AG04450 (cell line): Measurements from ENCODE around the gene ACSL1. TPM values are rescaled to one million over a fixed set of nuclear protein-coding genes. Genes with fewer than 3 reads are reported as not detected.

Source experiments
- CTCF ChIA-PET: fragments of 300-600, 350-600 bp; formaldehyde crosslinking; extraction: SDS; loops from one replicate; lab custom pipeline; 2022; ENCODE audit warnings: antibody characterized with exemption, inconsistent platforms; lab: Charles Lee
- POLR2A ChIA-PET: fragments of 350-600 bp; formaldehyde crosslinking; extraction: SDS; loops from one replicate; lab custom pipeline; 2021; ENCODE audit warnings: antibody characterized with exemption, inconsistent platforms; lab: Yijun Ruan, JAX
- DNase-seq: peaks from one replicate; pipeline ENCODE4 v3.0.0-alpha.2; 2011; ENCODE audit warnings: low read depth, low spot score
- H3K27ac ChIP-seq: one replicate; pipeline ENCODE4 v1.5.1; 2012; ENCODE audit warnings: low read depth, low read length, control low read depth
- H3K27me3 ChIP-seq: one replicate; pipeline ENCODE4 v1.6.0; 2012; ENCODE audit warnings: low read length; ENCODE audit not compliant: control insufficient read depth, insufficient read depth
- H3K4me3 ChIP-seq: 2 replicates; pipeline ENCODE4 v1.5.1; 2011; ENCODE audit warnings: mild to moderate bottlenecking, low read depth, low read length, control low read depth
- H3K9me3 ChIP-seq: 2 replicates; pipeline ENCODE4 v1.5.1; 2012; ENCODE audit warnings: low read length; ENCODE audit not compliant: control insufficient read depth, insufficient read depth
- polyA plus RNA-seq: library from polyadenylated mRNA; depleted of rRNA; stranded (reverse); fragments of >200 nt; gene quantifications from 2 replicates; pipeline ENCODE4 v1.2.3, GENCODE V29; 2011
- TF ChIP-seq, protein P1 (sequence below): IDR thresholded peaks from 2 replicates; pipeline ENCODE4 v1.5.1; 2011; ENCODE audit warnings: low read depth, low read length, control low read depth, inconsistent platforms

Gene ACSL1
- polyA plus RNA-seq, 1 experiment, result 23.9 TPM

DNA sequence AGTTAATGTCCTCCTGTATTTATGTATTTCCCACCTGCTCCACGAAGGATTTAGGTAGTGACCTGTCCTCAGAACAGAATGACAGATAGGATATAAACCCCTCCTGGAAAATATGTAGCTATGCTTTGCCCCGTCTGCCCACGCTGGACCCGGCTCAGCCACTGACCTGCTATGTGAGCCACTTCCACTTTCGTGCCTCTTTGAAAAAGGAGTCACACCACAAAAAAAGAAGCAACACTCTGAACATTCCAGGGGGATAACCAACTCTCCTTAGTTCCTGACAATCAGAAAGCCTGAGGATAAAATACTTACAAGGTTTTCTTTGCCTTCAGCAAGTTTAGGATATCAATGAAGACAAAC is 11.1 kb downstream of the ACSL1 start:
- TF ChIP-seq, protein P1, sequence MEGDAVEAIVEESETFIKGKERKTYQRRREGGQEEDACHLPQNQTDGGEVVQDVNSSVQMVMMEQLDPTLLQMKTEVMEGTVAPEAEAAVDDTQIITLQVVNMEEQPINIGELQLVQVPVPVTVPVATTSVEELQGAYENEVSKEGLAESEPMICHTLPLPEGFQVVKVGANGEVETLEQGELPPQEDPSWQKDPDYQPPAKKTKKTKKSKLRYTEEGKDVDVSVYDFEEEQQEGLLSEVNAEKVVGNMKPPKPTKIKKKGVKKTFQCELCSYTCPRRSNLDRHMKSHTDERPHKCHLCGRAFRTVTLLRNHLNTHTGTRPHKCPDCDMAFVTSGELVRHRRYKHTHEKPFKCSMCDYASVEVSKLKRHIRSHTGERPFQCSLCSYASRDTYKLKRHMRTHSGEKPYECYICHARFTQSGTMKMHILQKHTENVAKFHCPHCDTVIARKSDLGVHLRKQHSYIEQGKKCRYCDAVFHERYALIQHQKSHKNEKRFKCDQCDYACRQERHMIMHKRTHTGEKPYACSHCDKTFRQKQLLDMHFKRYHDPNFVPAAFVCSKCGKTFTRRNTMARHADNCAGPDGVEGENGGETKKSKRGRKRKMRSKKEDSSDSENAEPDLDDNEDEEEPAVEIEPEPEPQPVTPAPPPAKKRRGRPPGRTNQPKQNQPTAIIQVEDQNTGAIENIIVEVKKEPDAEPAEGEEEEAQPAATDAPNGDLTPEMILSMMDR, result no peak
- Histone ChIP-seq H3K27ac (no peak overlapping the region), H3K27me3 (no peaks in the 10 kb centered on the region), H3K9me3 (no peaks in the 10 kb centered on the region), H3K4me3 (no peak overlapping the region)
- DNase-seq, result no peak
- ChIA-PET CTCF (interaction anchor here (1.3 kb wide), 1 partner anchor 69 kb away, joined by 4 read pairs; no protein-coding TSS in a partner anchor), POLR2A (no interaction called here)

DNA sequence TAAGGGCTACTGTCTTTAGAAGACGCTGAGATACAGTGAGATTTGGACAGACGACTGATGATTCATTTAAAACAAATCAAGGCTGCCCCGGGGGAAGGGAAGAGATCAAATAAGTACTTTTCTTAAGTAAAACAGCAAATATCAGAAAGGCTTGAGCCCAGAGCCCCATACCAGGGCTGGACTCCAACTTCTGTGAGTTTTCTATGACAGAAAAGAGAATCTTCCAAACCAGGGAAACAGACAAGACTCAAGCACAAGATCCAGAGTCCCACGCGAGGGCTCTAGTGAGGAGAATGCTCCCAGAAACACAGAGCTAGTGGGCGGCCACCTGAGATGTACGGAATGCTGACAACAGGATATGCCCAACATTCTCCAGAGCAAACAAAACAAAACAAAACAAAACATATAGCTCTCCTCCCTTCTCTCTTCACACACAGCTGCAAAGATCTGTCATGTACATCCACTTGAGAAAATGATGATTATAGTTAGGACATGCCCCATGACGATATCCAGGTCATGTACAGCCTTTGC is 13.1 kb downstream of the ACSL1 start:
- no peak overlapping the region for H3K4me3 ChIP-seq
- DNase-seq, result no peak
- CTCF ChIA-PET, result interaction anchor here (0.9 to 1.0 kb wide), 2 partner anchors 29 to 67 kb away, joined by 3 to 4 read pairs; no protein-coding TSS in a partner anchor

DNA sequence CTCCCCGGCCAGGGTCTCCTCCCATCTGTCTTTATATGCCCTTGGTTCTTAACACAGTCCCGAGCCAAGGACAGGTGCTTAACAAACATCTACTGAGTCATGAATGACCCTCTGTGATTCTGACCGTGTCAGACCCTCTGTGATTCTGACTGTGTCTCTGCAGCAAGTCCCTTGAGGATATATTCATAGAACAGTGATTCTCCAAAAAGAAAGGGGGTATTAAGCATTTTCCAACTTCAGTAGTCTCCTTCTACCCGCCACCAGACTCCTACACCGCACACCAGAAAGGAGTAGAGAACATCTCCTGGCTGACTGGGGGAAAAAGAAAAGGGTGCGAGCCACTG is 13.6 kb downstream of the ACSL1 start:
- CTCF ChIA-PET, result no interaction called here

More for the DNA sequence above, 13.1 kb downstream of the ACSL1 start:
- H3K27me3 ChIP-seq, result no peaks in the 10 kb centered on the region
- POLR2A ChIA-PET, result no interaction called here
- no peaks in the 10 kb centered on the region for H3K9me3 ChIP-seq
- TF ChIP-seq, protein P1, result no peak
- no peak overlapping the region for H3K27ac ChIP-seq

DNA sequence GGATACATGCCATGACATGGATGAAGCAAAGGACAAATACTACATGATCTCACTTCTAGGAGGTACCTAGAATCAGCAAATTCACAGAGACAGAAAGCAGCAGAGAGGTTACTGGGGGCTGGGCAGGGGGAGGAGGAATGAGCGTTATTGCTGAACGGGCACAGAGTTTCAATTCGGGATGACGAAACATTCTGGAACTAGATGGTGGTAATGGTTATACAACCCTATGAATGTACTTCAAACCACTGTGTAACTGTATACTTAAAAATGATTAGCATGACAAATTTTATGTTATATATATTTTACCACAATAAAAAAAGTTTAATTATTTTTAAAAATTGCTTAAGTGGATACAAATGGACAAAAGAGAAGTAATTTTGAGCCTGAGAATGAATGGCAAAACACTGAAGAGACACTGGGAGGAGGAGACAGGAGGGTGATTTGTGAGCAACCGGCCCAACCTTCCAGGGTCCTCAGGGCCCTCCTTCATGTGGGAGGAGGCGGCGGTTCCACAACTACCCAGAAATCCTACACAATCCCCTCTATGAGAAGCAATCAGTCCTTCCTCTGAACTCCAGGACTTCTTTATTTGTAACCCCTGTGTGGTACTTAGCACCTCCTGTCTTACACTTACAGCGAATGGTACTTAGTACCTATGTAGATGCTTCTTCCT is 14.1 kb downstream of the ACSL1 start:
- H3K9me3 ChIP-seq, result no peaks in the 10 kb centered on the region
- no peak overlapping the region for H3K27ac ChIP-seq
- TF ChIP-seq, protein P1, result no peak
- no peaks in the 10 kb centered on the region for H3K27me3 ChIP-seq
- no peak for DNase-seq
- ChIA-PET POLR2A (no interaction called here), CTCF (no interaction called here)
- H3K4me3 ChIP-seq, result no peak overlapping the region

More for the DNA sequence above, 13.6 kb downstream of the ACSL1 start:
- DNase-seq, result no peak
- Histone ChIP-seq H3K9me3 (no peaks in the 10 kb centered on the region), H3K4me3 (no peak overlapping the region), H3K27ac (no peak overlapping the region), H3K27me3 (no peaks in the 10 kb centered on the region)
- TF ChIP-seq, protein P1, result no peak
- POLR2A ChIA-PET, result no interaction called here

DNA sequence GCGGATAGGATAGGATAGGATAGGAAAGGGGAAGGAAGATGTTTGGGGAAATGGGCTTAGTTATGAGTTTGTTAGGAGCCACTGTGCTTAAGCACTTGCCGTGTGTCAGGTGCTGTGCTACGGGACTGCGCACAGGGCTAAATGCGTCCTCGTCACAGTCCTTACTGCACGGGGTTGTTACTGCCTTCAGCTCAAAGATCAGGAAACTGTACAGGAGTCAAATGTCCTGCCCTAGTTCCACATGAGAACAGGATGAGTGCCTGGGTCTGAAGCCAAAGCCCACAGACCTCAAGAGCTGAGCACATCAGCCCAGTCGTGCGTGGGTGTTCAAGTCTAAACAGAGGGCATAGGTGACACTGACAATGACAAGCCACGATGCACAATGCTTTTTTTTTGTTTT is 15.0 kb downstream of the ACSL1 start:
- H3K9me3 ChIP-seq, result no peaks in the 10 kb centered on the region
- TF ChIP-seq, protein P1, result no peak
- ChIA-PET CTCF (no interaction called here), POLR2A (no interaction called here)
- no peak overlapping the region for H3K27ac ChIP-seq
- DNase-seq, result no peak
- no peaks in the 10 kb centered on the region for H3K27me3 ChIP-seq
- no peak overlapping the region for H3K4me3 ChIP-seq
